HG02588 (cell line): ENCODE measurements around the gene ZSCAN21.

Experiments
- ATAC-seq: cut with Tn5 transposase; IDR thresholded peaks from one replicate; pipeline ENCODE4 v1.9.1; 2021; ENCODE audit warnings: mild to moderate bottlenecking, moderate library complexity; ENCODE audit not compliant: unreplicated experiment

Gene ZSCAN21

DNA sequence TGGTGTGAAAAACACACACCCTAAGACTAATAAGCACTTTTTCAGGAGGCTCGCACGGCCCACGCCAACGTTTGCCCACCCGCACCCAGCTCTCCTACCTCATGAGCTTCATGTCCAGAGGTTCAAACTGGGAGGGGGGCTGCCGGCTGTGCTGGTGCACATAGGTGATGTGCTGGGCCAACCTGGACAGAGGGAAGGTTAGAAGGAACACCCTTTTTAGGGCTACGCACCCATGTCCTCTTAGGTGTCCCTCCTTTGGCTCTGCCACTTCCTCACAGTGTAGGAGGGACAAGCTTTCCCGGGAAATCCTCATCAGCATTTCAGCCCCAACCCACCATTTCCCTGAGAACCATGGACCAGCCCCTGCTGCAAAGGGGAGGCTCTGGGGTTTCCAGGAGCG, 45.7 kb downstream of the ZSCAN21 start:
- no peak for ATAC-seq

DNA sequence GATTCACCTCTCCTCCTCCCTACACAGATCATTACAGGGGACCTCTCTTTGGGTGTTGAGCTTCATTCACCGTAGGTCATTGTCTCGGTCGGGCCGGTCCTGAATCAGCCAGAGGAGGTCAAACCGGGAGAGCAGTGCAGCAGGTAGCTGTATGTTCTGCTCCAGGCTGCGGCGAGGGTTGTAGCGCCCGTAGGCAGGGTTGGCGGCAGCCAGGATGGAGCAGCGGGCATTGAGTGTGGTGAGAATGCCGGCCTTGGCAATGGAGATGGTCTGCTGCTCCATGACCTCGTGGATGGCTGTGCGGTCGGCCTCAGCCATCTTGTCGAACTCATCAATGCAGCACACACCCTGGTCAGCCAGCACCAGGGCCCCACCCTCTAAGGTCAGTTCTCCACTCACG, 46.1 kb downstream of the ZSCAN21 start:
- ATAC-seq = no peak

DNA sequence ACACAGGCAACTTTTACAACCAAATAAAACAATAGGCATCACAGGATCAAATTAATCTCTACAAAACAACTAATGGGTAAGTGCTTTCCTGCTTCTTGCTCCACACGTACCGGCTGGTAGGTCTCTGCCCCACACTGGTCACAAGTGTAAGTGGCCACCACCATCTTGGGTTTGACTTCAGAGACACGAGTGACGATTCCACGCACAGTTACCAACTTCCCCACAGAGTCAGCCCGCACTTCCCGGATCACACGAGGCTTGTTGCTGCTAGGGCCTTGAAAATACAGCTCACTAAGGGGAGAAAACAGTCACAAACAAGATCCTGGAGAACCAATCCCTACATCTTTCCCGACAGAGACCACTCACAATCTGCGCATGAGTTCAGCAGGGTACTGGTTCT, 49.3 kb downstream of the ZSCAN21 start:
- ATAC-seq = no peak

DNA sequence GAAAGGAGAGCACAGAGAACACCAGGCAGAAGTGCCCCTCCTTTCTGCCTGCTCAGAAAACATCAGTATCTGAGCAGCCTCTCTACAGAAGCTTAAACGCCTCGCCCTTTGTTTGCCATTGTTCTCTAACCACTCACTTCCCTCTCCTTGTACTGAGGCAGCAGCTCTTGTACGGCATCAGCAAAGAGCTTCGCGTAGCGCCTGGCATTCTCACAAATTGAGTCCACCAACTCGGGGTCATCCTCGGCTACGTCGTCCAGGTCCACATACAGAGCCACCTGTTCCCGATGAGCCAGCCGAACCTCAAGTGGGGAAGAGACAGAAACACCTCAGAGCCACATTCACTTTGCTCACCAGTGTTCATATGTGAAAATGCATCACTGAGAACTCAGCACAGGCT, 49.9 kb downstream of the ZSCAN21 start:
- ATAC-seq = no peak

DNA sequence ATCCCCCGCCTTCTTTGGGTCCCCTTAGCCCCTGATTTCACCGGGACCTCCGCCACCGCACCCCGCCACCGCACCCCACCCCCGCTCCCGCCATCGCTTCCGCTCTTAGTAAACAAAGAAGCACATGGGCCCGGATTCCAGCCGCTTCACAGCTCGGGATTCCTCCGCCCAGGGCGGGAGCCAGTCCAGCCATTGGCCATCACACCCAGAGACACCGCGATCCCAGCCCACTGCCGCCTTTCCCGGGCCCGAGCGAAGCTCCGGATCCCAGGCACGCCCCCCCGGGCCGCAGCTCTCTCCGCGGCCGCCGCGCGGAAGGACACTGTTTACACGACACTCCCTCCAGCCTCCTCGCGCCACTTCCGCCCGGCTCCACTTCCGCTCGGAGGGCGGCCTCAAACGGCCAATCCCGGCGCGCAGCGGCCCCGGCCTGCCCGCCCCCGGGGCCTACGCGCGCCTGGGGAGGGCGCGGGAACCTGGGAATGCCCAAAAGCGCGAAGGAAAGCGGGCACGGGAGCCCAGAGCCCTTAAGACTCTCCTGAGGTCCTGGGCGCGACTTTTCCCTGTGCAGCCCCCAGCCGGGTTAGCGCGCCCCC, 50.9 kb downstream of the ZSCAN21 start:
- ATAC-seq = peak; percentile 57

DNA sequence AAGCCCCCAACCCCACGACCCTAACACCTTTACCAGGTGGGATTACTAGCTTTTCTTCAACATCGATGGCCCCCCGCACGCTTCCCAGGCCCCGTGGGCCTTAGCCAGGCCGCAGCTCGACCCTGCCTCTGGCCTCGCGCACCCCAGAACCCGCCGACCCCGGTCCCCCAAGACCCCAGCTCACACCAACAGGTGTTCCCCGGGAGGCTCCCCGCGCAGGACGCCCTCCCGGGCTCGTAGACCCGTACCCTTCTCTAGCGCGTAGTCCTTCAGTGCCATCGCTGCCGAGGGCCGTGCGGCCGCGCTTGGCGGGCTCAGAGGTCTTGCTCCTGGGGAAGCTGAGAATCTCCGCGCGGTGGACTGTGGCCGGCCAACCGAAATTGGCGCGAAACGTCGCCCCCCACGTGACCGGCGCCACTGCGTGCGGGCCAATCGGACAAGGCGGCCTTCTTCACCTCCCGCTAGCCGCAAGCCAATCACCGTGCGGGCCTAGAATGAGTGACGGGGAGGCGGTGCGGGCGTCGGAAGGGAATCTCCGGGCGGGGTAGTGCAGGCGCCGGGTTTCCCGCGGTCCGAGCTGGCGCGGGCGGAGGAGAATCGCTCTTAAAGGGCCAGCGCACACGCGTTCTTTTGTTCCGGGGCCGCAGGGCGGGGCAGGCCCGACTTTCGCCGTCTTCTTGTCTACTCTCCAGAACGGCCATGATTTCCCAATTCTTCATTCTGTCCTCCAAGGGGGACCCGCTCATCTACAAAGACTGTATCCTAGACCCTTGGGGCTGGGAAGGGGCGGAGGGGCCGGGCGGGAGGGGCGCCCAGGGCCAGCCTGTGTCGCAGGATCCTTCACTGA, 51.7 kb downstream of the ZSCAN21 start, which contains the start of the genes AP4M1 and MCM7:
AP4M1 (plus strand) TSS at position 628 of the 847 bp plus-strand sequence; CDS start at position 700, 72 bp downstream.
MCM7 (minus strand) TSS at position 382 of the 847 bp plus-strand sequence; CDS start at position 279, 103 bp downstream.
- peak; percentile 77 for ATAC-seq

DNA sequence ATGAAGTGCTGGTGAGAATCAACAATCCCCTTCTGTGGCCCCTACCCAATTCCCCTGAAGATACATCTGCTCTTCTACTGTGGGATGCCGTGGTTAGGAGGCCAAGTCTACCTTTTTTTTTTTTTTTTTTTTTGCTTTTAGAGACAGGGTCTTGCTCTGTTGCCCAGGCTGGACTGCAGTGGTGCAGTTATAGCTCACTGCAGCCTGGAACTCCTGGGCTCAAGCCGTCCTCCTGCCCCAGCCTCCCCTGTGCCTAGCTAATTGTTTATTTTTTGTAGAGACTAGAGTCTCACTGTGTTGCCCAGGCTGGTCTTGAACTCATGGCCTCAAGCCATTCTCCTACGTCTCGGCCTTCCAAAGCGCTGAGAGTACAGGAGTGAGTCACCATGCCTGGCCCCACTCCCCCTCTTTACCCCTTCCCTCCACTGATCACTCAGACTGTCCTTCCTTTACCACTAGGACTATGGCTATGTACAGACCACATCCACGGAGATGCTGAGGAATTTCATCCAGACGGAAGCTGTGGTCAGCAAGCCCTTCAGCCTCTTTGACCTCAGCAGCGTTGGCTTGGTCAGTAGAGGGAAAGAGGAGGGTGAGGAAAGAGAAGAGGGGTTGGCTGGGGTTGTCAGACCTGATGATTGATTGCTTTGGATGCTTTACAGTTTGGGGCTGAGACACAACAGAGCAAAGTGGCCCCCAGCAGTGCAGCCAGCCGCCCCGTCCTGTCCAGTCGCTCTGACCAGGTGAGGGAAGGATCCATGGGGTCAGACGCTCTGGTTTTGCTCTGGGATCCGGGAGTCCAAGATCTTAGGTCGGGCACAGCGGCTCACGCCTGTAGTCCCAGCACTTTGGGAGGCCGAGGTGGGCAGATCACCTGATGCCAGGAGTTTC, 53.6 kb downstream of the ZSCAN21 start:
- ATAC-seq = no peak

DNA sequence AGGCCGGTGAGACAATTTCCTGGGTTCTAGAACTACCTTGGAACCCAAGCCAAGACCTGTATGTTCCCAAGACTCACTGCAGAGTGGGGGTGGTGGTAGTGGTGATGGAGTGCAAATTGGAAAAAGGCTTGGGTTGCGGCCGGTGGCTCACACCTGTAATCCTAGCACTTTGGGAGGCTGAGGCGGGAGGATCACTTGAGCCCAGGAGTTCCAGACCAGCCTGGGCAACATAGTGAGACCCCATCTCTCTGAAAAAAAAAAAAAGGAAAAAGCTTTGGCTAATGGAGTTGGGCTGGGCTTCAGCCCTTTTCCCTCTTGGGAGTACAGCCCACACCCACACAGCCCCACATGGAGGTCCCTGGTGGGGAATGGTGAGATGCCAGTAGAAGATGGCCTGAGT, 56.0 kb downstream of the ZSCAN21 start:
- no peak for ATAC-seq

DNA sequence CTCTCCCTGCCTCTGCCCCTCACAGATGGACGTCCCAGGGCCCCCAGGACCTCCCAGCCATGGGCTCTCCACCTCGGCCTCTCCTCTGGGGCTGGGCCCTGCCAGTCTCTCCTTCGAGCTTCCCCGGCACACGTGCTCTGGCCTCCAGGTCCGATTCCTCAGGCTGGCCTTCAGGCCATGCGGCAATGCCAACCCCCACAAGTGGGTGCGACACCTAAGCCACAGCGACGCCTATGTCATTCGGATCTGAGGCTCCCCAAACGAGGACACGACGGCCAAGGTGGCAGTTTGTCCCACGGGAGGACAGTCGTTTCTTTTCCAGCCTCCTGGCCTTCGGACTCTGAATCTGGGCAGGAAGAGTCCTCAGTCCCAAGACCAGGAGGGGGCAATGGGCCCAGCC, 57.1 kb downstream of the ZSCAN21 start:
- no peak for ATAC-seq

DNA sequence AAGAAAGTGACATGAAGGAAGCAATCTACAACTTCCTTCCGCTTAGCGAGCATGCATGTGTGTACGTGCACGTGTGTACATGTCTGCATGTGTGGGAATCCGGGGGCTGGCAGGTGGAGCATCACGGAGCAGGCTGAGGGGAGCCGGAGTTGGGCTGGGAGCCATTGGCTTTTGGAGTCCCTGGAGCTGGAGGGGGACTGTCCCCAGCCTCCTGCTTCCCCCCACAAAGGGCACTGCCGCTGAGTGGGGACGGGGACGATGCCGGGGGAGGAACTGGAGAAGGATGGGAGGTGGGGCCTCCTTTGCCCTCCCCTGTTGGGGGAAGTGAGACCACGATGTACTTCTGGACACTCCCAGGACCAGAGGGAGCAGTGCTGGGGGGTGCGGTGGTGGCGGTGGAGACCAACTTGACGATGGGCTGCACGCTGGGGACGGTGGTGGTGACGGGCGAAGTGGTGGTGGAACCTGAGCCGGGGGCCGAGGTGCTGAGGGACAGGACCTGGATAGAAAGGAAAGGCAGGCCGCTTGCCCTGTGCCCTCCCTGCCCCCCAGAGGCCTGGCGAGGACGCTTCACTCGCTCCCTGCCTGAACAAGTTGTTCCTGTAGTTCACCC, 57.7 kb downstream of the ZSCAN21 start:
- no peak for ATAC-seq

DNA sequence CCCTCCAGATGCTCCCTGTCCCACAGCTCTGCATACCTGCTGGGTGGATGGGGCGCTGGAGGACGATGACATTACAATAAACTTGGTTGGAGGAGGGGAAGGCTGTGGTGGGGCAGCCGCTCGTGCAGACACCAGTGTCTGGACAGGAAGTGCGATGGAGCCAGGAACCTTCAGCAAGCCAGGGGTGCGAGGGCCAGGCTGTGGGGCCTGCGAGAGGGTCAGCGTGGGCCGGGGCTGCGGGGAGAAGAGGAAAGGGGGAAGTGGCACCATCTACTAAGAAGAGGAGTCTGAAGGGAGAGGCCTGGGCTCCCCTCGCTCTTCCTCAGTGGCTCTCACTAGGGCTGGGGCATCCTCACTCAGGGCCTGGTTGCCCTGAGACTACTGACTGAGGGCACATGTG, 58.3 kb downstream of the ZSCAN21 start:
- ATAC-seq = no peak

DNA sequence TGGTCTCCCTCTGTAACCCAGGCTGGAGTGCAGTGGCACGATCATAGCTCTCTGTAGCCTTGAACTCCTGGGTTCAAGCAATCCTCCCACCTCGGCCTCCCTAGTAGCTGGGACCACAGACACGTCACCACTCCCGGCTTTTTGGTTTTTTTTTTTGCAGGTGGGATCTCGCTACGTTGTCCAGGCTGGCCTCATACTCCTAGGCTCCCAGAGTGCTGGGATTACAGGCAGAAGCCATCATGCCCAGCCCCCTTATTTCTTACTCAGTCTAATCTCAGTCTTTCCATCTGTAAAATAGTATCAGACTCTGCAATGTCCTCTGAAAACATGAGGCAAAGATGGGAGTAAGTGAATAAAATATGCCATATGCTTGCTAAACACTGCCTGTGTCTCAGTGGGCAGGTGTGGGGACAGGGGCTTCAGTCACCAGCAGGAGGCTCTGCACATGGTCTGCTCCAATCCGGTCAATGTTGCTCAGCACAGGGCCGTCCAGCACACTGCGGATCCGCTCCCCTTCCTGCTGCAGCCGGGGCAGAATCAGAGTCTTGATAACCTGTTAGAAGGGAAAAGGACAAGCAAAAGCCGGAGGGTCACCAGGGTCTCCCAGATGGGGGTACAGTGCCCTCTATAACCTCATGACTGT, 60.1 kb downstream of the ZSCAN21 start:
- no peak for ATAC-seq

DNA sequence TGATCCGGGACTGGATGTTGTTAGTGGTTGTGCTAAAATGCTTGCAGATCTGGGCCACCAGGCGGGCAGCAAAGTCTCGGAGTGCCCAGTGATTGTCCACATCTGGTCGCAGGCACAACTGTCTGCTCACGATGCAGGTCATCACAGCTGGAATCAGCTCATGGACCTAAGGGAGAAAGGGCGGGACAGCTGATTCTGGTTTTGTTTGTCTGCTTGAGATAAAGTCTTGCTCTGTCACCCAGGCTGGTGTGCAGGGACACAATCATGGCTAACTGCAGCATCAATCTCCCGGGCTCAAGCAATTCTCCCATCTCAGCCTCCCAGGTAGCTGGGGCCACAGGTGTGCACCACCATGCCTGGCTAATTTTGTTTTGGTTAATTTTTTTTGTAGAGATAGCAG, 61.6 kb downstream of the ZSCAN21 start:
- no peak for ATAC-seq

DNA sequence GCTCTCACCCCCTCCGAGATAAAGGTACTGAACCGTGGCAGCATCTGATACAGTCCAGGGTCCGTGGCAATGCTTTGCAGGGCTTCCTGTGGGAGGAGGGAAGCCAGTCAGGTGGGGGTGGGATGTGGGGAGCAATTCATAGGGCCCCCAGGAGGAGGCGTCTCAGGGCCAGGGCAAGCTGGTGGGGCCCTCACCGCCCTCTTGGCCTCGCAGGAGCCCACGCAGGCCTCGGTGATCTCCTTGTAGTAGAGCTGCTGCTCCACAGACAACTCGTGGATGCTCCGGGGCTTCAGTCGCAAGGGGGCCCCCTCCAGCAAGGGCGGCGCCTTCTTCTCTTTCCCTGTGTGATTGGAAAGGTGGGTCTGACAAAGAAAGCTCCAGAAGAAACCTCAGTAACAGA, 62.3 kb downstream of the ZSCAN21 start:
- no peak for ATAC-seq
